NCI-H526 (cell line): ENCODE results near the gene BMERB1.
"Not testable (repeated sequence)": the region's sequence is repeated elsewhere in the genome, so short reads cannot be mapped to it uniquely, and the experiment has no call there.

Experiments used
- DNase-seq, 2 experiments: peaks; one replicate each; lab custom pipeline; 2025; lab: John Stamatoyannopoulos, UW

Gene BMERB1

DNA sequence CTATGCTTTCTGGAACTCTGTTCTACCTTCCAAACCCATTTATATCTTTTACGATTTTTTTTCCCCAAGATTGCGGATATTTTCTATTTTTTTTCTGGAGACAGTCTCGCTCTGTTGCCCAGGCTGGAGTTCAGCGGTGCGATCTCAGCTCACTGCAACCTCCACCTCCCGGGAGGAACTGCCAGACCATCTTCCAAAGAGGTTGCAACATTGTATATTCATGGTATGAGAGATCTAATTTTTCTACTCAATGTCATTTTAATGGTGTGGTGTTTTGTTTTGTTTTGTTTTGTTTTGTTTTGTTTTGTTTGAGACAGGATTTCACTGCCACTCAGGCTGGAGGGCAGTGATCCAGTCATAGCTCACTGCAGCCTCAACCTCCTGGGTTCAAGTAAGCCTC lies 8.5 kb upstream of the BMERB1 start:
- DNase-seq: no peak

DNA sequence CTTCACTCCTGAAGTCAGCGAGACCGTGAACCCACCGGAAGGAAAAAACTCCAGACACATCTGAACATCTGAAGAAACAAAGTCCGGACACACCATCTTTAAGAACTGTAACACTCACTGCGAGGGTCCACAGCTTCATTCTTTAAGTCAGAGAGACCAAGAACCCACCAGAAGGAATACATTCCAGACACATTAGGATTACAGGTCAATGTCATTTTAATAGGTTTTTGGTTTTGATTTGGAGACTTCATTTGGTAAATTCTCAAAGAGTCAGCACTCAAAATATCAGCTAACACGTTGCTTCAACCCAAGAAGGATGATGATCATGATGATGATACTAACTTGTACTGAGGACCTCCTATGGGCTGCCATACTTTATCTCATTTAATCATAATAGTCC lies 7.6 kb upstream of the BMERB1 start:
- DNase-seq: no peak

DNA sequence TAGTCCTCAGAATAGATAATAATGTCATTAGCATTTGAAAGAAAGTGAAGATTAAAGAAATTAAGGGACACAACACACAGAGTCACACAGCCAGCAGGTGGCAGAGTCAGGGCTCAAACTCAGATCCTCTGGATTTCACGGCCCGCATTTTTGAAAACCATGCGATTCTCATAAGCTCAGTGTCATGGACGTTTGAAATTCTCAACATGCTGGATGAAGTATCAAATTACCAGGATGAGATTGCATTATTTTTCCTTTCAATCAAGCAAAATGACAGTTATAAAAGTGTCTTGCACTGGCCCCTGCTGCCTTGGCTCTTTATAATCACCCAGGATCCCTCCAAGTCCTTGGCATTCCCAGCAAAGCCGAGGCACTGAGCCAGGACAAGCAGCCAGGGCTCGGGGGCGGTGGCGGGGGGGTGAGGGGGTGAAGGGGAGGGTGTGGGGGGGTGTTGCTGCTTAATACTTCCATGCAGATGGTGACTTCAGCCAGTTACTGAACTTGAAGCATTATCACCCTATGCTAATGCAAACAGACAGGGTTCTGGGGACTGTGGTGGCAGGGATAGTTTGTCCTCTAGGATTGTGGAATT lies 6.6 kb upstream of the BMERB1 start:
- DNase-seq: peak in 1 of 2 experiments; percentile 51

DNA sequence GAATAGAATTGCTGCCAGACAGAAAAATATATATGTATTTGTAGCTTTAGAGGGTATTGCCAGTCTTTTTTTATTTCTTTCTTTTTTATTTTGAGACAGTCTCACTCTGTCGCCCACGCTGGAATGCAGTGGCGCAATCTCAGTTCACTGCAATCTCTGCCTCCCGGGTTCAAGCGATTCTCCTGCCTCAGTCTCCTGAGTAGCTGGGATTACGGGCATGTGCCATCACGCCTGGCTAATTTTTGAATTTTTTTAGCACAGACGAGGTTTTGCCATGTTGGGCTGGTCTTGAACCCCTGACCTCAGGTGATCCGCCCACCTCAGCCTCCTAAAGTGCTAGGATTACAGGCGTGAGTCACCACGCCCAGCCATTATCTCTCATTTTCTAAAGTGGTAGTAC lies 3.5 kb upstream of the BMERB1 start:
- not testable (repeated sequence) for DNase-seq

DNA sequence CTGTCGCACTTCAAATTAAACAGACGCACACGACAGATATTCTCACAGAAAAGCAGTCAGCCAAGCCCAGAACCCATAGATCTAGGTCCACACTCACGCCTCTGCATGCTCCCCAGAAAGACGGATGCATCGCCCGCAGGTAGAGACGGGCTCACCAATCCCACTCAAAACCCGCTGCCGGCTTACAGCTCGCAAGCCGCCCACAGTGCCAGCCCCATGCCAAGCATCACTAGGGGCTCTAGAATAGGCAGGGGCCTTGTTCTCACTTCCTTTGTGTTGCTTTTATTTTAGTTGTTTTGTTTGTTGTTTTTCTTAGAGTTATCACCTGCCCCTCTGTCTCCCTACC lies 336 bp upstream of the BMERB1 start:
- no peak for DNase-seq

DNA sequence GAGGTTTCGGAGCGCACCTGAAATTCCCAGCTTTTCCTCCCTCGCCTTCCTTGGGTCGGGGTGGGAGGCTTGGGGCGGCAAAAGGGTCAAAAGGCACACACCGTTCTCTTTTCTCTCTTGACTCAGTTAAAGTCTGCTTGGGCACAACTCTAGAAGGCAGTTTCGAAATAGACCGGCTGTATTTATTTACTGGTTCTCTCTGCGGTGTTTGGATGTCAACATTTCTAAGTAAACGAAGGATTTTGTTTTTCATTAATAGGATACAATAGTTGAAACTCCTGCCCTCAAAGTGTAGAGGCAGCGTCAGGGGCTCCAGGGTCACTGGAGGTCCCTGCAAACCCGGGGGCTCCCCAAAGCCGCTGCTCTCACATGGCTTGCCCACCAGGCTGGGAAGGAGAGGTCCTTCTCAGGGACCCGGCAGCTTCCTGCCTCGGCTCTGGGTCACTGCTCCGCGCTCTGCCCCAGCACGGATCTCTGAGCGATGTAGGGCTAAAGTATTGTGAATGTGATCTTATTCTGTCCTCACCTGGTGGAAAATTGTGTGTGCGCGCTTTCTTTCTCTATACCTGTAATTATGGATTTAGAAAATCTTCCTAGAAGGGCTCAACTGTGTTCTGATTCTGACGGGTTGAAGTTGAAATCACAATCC lies 952 bp downstream of the BMERB1 start:
- DNase-seq: peak in 1 of 2 experiments; percentile 57

DNA sequence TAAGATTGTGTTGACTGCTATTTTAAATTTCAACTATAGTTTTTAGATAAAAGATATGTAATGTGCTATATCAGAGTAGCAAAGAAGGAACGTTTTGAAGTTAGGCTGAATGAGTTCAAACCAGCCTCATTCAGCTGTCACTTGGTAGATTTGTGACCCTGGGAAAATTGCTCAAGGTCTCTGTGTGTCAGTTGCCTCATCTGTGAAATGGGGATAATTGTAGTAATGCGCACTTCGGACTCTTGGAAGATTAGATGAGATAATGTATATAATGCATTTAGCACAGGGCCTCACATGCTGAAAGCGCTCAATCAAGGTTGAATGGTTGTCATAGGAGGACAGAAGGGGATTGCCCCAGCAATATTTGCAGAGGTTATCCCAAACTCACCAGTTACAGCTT lies 4.7 kb downstream of the BMERB1 start:
- DNase-seq: no peak

DNA sequence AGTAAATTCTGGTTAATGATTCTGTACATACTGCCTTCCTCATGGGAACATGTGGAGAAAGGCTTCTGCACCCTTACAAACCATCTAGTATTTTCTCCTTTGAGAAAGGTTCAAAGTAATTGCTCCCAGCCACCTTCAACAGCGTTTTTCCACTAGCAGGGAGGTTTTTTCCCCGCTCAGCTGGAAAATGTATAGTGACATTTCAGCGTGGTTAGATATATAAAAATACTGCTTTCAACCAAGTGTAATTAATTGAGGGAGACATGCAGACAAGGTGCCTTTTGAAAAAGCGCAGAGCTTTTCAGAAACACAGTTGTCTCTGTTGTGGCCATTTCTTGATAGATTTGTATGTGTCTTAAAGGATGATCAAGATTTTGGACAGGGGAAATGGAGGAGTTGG lies 5.1 kb downstream of the BMERB1 start:
- no peak for DNase-seq

DNA sequence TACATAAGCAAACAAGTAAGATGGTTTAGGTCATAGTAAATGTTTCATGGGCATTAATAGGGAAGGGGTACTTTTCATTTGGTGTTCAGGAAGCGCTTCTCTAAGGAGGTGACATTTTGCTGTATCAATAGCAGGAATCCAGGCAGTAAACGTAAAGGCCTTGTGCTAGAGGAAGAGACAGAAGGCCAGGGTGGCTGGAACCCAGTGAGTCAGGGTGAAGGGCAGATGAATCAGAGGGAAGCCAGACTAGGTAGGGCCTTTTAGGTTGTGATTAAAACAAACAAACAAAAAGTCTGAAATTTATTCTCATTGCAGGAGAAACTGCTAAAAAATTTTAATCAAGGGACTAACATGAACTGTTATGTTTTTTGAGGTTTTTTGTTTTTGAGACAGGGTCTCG lies 6.5 kb downstream of the BMERB1 start:
- DNase-seq: no peak

DNA sequence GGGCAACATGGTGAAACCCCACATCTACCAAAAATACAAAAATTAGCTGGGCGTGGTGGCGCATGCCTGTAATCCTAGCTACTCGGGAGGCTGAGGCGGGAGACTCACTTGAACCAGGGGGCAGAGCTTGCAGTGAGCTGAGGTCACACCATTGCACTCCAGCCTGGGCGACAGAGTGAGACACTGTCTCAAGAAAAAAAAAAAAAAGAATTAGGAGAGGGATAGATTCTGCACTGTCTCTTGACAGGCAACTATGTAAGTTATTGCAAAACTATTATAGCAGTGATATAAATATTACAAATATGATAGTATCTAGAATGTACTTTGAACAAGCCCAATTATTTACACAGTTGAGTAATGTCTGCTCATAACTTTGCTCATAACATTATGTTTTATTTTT lies 7.8 kb downstream of the BMERB1 start:
- not testable (repeated sequence) for DNase-seq

DNA sequence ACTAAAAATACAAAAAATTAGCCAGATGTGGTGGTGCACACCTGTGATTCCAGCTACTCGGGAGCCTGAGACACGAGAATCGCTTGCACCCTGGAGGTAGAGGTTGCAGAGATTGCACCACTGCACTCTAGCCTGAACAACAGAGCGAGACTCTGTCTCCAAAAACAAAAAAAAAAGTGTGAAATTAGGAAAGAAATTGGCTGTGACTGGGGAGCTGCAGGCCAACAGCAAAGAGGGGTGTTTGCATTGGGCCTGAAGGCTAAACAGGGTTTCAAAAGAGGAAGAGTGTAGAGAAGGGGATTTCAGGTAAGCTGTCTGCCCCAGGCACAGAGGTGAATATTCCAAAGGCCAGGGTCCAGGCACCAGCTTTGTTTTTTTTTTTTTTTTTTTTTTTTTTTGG lies 9.4 kb downstream of the BMERB1 start:
- DNase-seq: no peak

DNA sequence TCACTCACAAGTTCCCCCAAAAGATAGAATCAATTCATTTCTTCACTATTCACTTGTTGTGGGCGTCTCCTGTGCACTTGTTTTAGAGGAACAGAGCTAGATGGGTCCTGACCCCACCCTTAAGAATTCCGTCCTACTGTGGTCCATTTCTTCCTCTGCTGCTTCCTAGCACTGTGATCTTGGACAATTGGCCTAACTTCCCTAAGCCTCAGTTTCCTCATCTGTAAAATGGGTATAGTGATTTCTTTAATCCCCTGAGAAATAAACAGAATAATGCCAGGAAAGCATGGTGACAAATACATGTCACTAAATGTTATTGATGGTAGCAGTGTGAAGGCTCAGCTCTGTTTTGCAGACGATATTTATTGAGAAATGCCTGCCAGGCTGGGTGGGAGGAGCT lies 9.9 kb downstream of the BMERB1 start:
- no peak for DNase-seq

DNA sequence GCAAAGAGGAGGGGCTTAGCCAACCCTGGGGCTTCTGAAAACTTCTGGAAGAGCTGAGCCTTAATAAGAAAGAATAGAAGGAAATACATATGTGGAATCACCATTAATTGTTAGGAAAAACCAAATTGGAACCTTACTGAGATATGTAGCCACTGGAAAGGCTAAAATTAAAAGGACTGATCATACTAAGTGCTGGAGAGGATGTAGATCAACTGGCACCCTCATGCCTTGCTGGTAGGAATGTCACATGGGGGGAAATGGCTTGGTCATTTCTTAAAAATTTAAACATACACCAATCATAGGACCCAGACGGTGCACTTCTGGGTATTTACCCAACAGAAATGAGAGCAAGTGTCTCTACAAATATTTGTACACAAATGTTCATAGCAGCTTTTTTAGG lies 11.1 kb downstream of the BMERB1 start:
- no peak for DNase-seq

DNA sequence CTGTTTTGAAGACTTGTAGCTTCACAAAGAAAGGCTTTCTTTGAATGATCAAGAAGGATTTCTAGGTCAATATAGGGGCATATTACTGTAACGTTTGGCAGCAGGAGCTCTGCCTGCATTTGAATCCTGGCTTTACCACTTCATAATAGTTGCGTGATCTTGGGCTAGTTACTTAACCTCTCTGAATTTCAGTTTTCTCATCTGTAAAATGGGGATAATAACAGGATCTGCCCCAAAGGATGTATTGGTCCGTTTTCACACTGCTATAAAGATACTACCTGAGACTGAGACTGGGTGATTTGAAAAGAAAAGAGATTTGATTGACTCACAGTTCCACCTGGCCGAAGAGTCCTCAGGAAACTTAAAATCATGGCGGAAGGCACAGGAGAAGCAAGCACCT lies 12.5 kb downstream of the BMERB1 start:
- DNase-seq: no peak

DNA sequence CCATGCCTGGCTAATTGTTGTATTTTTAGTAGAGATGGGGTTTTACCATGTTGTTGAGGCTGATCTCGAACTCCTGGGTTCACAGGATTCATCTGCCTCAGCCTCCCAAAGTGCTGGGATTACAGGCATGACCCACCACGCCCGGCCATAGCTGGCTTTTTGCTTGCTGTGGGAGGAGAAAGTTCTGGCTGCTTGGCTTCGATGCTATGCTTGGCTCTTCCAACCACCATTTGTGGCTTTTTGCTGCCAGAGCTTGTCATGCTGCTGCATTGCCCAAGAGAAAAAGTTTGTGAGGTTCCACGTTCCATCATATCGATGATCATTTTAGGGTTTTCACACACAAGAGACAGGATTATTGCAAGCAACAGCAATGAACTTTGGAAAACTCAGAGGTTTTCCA lies 16.2 kb downstream of the BMERB1 start:
- no peak for DNase-seq

DNA sequence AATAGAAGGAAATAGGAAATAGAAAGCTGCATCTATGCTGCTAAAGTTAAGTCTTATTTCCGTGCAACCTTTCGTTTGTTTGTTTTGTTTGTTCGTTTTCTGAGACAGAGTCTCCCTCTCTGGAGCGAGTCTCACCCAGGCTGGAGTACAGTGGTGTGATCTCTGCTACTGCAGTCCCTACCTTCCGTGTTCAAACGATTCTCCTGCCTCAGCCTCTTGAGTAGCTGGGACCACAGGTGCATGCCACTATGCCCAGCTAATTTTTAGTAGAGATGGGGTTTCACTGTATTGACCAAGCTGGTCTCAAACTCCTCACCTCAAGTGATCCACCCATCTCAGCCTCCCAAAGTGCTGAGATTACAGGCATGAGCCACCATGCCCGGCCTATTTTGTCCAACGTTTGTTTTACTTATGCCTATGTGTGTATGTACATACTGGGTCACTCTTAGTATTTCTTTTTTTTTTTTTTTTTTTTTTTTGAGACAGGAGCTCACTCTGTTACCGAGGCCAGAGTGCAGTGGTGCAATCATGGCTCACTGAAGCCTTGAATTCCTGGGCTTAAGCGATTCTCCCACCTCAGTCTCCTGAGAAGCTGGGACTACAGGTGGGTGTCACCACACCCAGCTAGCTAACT lies 16.8 kb downstream of the BMERB1 start:
- DNase-seq: no peak

DNA sequence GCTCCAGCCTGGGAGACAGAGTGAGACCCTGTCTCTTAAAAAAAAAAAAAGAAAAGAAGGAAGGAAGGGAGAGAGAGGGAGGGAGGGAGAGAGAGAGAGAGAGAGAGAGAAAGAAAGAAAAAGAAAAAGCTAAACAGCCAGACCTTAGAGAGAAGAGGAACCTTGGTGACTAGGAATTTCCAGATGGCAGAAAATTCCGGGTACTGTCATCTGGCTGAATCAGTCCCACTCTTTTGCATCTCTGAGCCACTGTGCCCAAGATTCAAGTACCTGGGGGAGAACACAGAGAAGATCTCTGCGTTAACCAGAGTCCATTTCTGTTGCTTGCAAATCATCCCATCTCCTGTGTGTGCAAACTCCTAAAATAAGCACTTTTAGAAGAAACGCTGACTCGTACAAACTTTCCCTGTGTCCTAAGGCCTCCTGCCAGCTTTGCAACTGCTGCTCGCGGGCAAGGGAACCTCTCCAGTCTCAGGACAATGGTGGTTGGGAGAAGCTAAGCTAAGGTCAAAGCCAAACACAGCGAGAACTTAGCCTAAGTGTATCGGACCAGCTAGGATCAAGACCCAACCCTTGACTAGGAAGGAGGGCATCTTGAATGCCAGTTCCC lies 18.0 kb downstream of the BMERB1 start:
- DNase-seq: no peak

DNA sequence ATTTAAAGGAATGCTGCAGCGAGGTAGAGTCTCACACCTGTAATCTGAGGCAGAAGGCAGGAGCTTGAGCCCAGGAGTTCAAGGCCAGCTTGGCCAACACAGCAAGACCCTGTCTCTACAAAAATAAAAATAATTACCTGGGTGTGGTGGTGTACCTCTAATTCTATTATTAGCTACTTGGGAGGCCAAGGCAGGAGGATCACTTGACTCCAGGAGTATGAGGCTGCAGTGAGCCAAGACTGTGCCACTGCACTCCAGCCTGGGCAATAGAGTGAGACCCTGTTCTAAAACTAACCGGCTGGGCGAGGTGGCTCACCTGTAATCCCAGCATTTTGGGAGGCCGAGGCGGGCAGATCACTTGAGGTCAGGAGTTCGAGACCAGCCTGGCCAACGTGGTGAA lies 18.9 kb downstream of the BMERB1 start:
- not testable (repeated sequence) for DNase-seq

DNA sequence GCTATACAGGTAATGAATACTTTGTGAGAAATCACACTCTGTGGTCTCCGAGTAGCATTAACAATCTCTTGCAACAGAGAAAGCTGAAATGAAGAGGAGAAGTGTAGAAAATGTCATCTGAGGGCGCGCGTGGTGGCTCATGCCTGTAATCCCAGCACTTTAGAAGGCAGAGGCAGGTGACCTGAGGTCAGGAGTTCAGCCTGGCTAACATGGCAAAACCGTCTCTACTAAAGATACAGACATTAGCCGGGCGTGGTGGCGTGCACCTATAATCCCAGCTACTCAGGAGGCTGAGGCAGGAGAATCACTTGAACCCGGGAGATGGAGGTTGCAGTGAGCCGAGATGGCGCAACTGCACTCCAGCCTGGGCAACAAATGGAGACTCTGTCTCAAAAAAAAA lies 20.5 kb downstream of the BMERB1 start:
- not testable (repeated sequence) for DNase-seq

DNA sequence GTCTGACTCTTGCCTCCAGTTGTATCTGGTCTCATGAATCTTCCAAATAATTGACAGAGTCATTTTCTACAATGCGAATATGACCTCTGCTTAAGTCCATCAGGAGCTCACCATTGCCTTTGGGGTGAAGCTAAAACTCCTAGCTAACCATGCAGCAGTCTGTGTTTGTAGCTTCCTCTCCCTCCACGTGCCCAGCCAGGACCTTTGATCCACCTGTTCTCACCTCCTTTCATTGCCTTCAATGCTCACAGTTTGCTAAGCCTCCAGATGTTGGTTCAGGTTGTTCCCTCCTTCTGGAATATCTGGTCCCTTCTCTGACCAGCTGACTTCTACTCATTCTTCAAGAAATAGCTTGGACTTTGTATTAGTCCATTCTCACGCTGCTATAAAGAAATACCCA lies 23.0 kb downstream of the BMERB1 start:
- no peak for DNase-seq

DNA sequence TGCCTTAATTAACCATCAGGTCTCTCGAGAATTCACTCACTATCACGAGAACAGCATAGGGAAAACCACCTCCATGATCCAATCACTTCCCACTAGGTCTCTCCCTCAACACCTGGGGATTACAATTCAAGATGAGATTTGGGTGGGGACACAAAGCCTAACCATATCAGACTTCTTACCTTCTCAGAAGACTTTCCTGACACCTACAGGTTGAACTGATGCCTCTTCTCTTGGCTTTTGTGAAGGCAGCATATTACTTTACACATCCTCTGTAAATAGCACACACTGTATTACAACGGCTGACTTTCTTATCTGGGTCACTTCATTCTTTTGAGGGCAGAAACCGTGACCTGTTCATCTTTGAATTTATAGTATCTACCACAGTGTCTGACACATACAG lies 23.6 kb downstream of the BMERB1 start:
- peak in 1 of 2 experiments; percentile 14 for DNase-seq

DNA sequence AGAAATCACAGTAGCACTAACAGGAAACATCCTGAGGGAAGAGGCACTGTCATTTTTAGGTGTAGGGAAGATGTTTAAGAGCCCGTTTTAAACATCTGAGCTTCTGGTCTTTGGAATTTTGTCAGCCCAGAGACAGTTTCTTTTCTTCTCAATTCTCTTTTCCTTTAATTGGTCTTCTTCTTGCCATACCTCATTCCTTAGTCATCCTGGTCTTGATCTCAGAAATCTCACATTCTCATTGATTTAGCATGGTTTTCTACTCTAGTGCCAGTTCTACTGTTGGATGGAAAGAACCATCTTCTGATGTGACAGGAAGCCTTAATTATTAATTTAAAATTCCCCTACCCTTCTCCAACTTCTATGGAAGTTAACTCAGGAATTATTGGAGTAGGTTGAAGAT lies 25.4 kb downstream of the BMERB1 start:
- no peak for DNase-seq

DNA sequence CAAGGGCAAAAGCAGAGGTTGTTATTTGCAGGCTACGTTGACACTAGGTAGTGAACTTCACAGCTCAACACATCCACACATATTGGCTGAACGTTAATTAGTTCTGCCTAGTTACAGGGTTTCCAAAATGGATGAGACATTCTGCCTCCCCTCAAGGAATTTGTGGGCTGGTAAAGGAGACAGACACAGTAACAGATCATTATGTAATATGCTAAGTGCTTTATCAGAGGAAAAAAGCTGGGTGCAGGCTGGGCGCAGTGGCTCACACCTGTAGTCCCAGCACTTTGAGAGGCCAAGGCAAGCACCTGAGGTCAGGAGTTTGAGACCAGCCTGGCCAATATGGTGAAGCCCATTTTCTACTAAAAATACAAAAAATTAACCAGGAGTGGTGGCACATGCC lies 26.2 kb downstream of the BMERB1 start:
- no peak for DNase-seq
